Measurements from ENCODE around the gene INSYN2B. TPM values are rescaled to one million over a fixed set of nuclear protein-coding genes. Genes with fewer than 3 reads are reported as not detected.

INSYN2B gene
- polyA plus RNA-seq, 1 donor (not counting 4 experiments of a cell fraction or from before 2014, with no cell fraction given), result 0.16 TPM

DNA sequence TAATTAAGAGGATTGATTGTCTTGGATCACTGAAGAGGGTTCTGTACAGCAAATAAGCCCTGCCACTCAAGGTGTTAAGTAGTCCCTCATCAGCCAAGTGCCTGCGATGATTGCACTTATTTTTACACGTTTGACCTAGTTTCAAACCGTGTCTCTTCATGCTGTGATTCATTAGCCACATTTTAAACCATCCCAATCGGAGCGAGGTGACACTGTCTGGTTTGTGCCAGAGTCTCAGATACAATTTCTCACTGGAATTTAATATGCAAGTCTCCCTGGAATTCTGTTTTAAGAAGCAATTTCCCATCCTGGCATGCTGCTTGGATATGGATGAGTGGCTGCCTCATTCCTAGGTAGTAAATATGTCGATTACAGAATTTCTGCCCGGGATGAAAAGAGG, 1.6 kb downstream of the INSYN2B start:
- dilution Hi-C loops (cut with MboI; ENCODE audit: extremely low pct_ligation_motif_present, low sequenced_read_pairs), result no loop called here
- FAIRE-seq (no peak), DNase-seq (ENCODE audit: low read depth, low spot score) (no peak)
- Histone ChIP-seq H3K4me3 (ENCODE audit: control insufficient read depth in 2 of 3, extremely low read depth in 1 of 3, insufficient read depth in 2 of 3, low read depth in 1 of 3, low read length in 3 of 3) (no peak overlapping the region), H3K4me2 (ENCODE audit: control insufficient read depth, extremely low read depth, insufficient read depth, low read depth, low read length) (no peak overlapping the region), H4K20me1 (ENCODE audit: control insufficient read depth, extremely low read depth, insufficient read depth, low read length) (no peaks in the 10 kb centered on the region), H3K4me1 (ENCODE audit: control insufficient read depth, extremely low read depth, insufficient read depth, low read length) (peaks cover 19% of the 10 kb centered on the region), H3K9me1 (ENCODE audit: control insufficient read depth, extremely low read depth, insufficient read depth, low read length) (no peaks in the 10 kb centered on the region), H3K27ac (ENCODE audit: control insufficient read depth, insufficient read depth, low read length) (no peak overlapping the region), H3K36me3 (ENCODE audit: control insufficient read depth in 2 of 2, extremely low read depth in 1 of 2, insufficient read depth in 2 of 2, low read length in 2 of 2) (no peaks in the 10 kb centered on the region), H3K9me3 (ENCODE audit: control insufficient read depth, low read depth, low read length) (no peaks in the 10 kb centered on the region), H2AFZ (ENCODE audit: control insufficient read depth, low read length) (no peak overlapping the region), H3K27me3 (ENCODE audit: control insufficient read depth, extremely low read depth, insufficient read depth, low read length) (peaks cover 3% of the 10 kb centered on the region), H3K9ac (ENCODE audit: control insufficient read depth, extremely low read depth, insufficient read depth, low read length) (no peak overlapping the region), H3K79me2 (ENCODE audit: control insufficient read depth, insufficient read depth, low read length) (no peaks in the 10 kb centered on the region)
- no peak for TF ChIP-seq EZH2 (IDR thresholded peaks at IDR 0.05; ENCODE audit: low read length)
- TF ChIP-seq, protein P1, sequence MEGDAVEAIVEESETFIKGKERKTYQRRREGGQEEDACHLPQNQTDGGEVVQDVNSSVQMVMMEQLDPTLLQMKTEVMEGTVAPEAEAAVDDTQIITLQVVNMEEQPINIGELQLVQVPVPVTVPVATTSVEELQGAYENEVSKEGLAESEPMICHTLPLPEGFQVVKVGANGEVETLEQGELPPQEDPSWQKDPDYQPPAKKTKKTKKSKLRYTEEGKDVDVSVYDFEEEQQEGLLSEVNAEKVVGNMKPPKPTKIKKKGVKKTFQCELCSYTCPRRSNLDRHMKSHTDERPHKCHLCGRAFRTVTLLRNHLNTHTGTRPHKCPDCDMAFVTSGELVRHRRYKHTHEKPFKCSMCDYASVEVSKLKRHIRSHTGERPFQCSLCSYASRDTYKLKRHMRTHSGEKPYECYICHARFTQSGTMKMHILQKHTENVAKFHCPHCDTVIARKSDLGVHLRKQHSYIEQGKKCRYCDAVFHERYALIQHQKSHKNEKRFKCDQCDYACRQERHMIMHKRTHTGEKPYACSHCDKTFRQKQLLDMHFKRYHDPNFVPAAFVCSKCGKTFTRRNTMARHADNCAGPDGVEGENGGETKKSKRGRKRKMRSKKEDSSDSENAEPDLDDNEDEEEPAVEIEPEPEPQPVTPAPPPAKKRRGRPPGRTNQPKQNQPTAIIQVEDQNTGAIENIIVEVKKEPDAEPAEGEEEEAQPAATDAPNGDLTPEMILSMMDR (optimal IDR thresholded peaks at IDR 0.05 in 1 of 3, IDR thresholded peaks at IDR 0.05 in 1 of 3, conservative IDR thresholded peaks at IDR 0.05 in 1 of 3; ENCODE audit: extremely low read depth in 1 of 3, insufficient read depth in 2 of 3, low read length in 3 of 3), result no peak

DNA sequence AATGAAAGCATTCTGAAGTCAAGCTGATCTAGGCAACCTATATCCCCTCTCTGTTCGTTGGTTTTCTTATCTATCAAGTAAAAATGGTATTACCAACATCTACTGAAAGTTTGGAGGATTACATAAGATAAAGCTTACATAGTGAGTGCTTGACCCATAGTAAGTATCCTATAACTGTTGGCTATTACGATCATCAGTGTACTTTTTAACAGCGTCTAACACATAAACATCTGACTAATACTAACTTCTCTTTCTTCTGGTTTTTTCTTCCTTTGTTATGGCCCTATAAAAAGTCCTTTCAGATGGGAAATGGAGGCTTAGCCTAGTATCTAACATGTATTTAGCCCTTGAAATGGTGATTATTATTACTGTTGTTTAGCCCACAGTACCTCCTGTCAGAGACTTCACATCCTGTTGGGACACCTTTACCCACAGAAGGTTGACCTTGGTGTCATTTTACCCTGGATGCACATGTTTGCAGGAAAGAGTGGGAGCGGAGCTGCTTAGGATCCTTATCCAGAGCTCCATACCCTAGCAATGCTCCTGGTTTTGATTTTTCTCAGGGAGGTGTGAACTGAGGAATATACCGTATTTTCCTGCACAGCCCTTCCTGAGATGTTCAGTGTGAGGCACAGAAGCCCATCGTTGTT, 6.0 kb downstream of the INSYN2B start:
- no peaks in the 10 kb centered on the region for H3K79me2 ChIP-seq (ENCODE audit: control insufficient read depth, insufficient read depth, low read length)

More for the DNA sequence above, 6.0 kb downstream of the INSYN2B start:
- TF ChIP-seq, protein P1 (optimal IDR thresholded peaks at IDR 0.05 in 1 of 3, IDR thresholded peaks at IDR 0.05 in 1 of 3, conservative IDR thresholded peaks at IDR 0.05 in 1 of 3; ENCODE audit: extremely low read depth in 1 of 3, insufficient read depth in 2 of 3, low read length in 3 of 3), result no peak
- no peak for TF ChIP-seq EZH2 (IDR thresholded peaks at IDR 0.05; ENCODE audit: low read length)
- H2AFZ ChIP-seq (ENCODE audit: control insufficient read depth, low read length), result no peak overlapping the region
- FAIRE-seq (no peak), DNase-seq (ENCODE audit: low read depth, low spot score) (no peak)
- no peak overlapping the region for H3K4me3 ChIP-seq (ENCODE audit: control insufficient read depth in 2 of 3, extremely low read depth in 1 of 3, insufficient read depth in 2 of 3, low read depth in 1 of 3, low read length in 3 of 3)
- H3K9me3 ChIP-seq (ENCODE audit: control insufficient read depth, low read depth, low read length), result no peaks in the 10 kb centered on the region
- no peaks in the 10 kb centered on the region for H3K36me3 ChIP-seq (ENCODE audit: control insufficient read depth in 2 of 2, extremely low read depth in 1 of 2, insufficient read depth in 2 of 2, low read length in 2 of 2)
- peaks cover 3% of the 10 kb centered on the region for H3K27me3 ChIP-seq (ENCODE audit: control insufficient read depth, extremely low read depth, insufficient read depth, low read length)
- no peak overlapping the region for H3K27ac ChIP-seq (ENCODE audit: control insufficient read depth, insufficient read depth, low read length)
- dilution Hi-C loops (cut with MboI; ENCODE audit: extremely low pct_ligation_motif_present, low sequenced_read_pairs), result no loop called here
- H4K20me1 ChIP-seq (ENCODE audit: control insufficient read depth, extremely low read depth, insufficient read depth, low read length), result no peaks in the 10 kb centered on the region
- H3K9ac ChIP-seq (ENCODE audit: control insufficient read depth, extremely low read depth, insufficient read depth, low read length), result no peak overlapping the region
- H3K4me2 ChIP-seq (ENCODE audit: control insufficient read depth, extremely low read depth, insufficient read depth, low read depth, low read length), result no peak overlapping the region
- no peaks in the 10 kb centered on the region for H3K9me1 ChIP-seq (ENCODE audit: control insufficient read depth, extremely low read depth, insufficient read depth, low read length)
- H3K4me1 ChIP-seq (ENCODE audit: control insufficient read depth, extremely low read depth, insufficient read depth, low read length), result peaks cover 31% of the 10 kb centered on the region
